ENCODE data around the gene GNG13.

Gene GNG13

DNA sequence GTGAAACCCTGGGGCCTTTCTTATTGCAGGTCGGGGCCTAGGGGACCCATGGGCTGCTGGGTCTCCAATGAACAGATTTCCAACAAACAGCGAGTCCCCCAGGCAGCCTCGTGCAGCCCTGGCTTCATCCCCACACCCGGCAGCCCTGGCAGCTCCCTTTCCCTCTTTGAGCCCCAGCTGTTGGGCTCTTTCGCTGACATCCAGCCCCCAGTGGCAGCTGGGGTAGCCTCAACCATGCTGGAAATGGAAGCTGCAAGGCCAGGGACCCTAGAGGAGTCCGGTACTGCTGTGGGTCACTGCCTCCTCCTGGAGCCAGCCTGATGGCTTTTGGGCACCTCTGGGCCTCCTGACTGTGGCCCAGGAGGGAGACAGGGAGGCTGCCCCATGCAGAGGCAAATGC is 18.3 kb downstream of the GNG13 start:
- no peak for DNase-seq (ENCODE audit: low read depth)
- H3K4me3 ChIP-seq (replicated peaks; ENCODE audit: low read depth, low read length) = no peak overlapping the region
- TF ChIP-seq, protein P1, sequence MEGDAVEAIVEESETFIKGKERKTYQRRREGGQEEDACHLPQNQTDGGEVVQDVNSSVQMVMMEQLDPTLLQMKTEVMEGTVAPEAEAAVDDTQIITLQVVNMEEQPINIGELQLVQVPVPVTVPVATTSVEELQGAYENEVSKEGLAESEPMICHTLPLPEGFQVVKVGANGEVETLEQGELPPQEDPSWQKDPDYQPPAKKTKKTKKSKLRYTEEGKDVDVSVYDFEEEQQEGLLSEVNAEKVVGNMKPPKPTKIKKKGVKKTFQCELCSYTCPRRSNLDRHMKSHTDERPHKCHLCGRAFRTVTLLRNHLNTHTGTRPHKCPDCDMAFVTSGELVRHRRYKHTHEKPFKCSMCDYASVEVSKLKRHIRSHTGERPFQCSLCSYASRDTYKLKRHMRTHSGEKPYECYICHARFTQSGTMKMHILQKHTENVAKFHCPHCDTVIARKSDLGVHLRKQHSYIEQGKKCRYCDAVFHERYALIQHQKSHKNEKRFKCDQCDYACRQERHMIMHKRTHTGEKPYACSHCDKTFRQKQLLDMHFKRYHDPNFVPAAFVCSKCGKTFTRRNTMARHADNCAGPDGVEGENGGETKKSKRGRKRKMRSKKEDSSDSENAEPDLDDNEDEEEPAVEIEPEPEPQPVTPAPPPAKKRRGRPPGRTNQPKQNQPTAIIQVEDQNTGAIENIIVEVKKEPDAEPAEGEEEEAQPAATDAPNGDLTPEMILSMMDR (IDR thresholded peaks at IDR 0.05; ENCODE audit: low read length, missing control alignments) = no peak

DNA sequence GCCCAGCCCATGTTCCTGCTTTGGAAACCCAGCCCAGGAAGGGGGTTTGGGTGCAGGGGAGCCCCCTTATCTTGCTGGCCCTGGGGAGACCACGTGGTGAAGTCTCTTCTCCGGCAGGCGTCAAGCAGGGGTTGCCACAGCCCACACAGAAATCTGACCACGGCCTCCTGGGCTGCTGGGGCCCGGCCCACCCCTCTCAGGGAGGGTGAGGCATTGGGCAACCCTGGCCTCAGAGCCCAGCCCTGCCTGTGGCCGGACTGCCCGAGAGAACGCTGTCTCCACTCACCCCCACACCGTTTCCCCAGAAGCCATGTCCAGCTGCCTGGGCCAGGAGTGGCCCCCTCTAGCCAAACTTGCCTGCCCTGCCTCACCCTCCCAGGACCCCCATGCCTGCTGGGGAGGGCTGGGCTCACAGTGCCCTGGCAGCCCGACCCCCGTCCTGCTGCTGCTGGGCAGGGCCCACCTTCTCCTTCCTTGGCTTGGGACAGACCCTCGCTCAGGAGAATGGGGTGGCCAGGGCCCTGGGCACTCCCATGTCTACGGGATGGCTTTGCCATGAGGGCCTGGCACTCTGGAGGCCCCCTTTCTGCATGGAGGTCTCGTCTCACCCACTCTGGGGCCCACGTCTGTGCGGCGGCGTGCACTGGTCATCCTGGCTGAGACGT is 19.1 kb downstream of the GNG13 start:
- H3K4me3 ChIP-seq (replicated peaks; ENCODE audit: low read depth, low read length) = no peak overlapping the region
- DNase-seq (ENCODE audit: low read depth) = no peak
- TF ChIP-seq, protein P1 (IDR thresholded peaks at IDR 0.05; ENCODE audit: low read length, missing control alignments) = no peak

DNA sequence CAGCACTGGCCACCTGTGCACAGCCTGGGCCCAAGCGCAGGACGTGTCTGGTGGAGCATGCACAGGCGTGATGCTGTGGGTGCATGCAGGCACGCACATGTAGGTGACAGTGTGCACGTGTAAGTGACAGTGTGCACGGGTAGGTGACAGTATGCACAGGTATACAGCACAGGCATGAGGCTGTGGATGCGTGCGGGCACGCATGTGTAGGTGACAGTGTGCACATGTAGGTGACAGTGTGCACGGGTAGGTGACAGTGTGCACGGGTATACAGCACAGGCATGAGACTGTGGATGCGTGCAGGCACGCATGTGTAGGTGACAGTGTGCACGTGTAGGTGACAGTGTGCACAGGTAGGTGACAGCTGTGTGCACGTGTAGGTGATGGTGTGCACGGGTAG is 20.2 kb downstream of the GNG13 start:
- TF ChIP-seq, protein P1 (IDR thresholded peaks at IDR 0.05; ENCODE audit: low read length, missing control alignments) = no peak
- no peak for DNase-seq (ENCODE audit: low read depth)
- no peak overlapping the region for H3K4me3 ChIP-seq (replicated peaks; ENCODE audit: low read depth, low read length)

DNA sequence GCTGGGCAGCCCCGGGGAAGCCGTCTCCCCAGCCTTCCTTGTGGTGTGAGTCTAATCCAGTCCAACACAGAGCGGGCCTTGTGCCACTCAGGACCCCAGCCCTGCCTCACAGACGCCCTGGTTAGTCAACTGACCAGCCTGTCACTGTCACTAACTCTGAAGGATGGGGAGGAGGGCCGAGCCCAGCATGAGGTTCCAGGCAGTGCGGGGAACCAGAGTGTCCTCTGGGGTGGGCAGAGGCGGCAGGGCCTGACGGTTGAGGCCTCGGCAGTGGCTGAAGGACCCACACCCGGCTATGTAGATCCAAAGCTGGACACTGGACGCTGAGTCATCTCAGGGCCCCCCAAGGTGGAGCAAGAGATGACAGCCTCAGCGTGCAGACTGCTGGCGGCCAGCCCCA is 21.0 kb downstream of the GNG13 start:
- TF ChIP-seq, protein P1 (IDR thresholded peaks at IDR 0.05; ENCODE audit: low read length, missing control alignments) = no peak
- H3K4me3 ChIP-seq (replicated peaks; ENCODE audit: low read depth, low read length) = no peak overlapping the region

DNA sequence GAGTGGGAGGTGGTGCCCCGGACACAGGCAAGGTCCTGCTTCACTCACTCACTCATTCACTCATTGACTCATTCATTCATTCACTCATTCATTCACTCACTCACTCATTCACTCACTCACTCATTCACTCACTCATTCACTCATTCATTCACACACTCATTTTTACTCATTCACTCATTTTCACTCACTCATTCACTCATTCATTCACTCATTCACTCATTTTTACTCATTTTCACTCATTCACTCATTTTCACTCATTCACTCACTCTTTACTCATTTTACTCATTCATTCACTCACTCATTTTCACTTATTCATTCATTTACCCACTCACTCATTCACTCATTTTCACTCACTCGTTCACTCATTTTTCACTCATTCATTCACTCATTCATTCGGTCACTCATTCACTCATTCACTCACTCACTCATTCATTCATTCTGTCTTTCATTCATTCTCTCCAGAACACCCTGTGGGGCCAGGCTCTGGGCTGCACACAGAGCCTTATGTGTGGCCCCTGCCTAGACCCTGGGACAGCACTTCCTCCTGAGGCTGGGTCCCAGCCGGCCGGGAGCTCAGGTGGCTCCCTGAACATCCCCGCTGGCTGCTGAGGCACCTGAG is 21.5 kb downstream of the GNG13 start:
- no peak overlapping the region for H3K4me3 ChIP-seq (replicated peaks; ENCODE audit: low read depth, low read length)
- TF ChIP-seq, protein P1 (IDR thresholded peaks at IDR 0.05; ENCODE audit: low read length, missing control alignments) = no peak
- DNase-seq (ENCODE audit: low read depth) = no peak

More for the DNA sequence above, 21.0 kb downstream of the GNG13 start:
- DNase-seq (ENCODE audit: low read depth) = no peak

DNA sequence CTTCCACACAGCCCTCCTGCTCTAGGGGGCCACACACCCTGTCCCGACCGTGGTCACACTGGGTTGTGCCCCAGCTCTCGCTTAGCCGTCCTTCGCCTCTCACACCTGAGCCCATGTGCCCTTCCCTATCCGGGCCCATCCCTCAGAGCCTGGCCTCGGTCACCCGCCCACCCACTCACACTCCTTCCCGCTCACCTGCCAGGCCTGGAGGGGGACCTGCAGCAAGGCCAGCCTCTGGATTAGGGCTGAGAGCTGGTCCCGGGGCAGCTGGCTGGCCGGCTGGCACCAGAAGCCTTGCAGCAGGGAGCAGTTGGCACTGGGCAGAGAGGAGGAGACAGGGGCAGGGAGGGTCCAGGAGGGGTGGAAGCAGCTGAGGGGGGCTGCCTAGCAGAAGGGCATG is 22.1 kb downstream of the GNG13 start:
- TF ChIP-seq, protein P1 (IDR thresholded peaks at IDR 0.05; ENCODE audit: low read length, missing control alignments) = no peak
- H3K4me3 ChIP-seq (replicated peaks; ENCODE audit: low read depth, low read length) = no peak overlapping the region
- no peak for DNase-seq (ENCODE audit: low read depth)

DNA sequence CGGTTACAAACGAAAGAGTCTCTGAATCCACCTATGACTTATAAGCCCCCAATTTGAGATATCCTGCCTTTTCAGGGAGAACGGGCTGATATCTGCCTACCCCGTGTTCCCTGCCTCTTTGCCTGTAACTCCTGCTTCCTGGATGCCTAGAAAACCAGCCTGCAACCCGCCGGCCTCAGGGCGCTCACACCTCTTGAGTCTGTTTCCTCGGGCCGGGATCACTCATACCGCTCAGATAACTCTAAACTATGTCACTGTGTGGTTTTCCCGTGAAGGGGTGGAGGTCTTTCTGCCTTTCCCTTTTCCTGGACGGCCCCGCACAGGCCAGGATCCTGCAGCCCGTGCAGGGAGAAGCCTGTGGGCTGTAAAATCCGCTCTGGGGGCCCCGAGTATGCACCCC is 22.7 kb downstream of the GNG13 start:
- no peak overlapping the region for H3K4me3 ChIP-seq (replicated peaks; ENCODE audit: low read depth, low read length)
- TF ChIP-seq, protein P1 (IDR thresholded peaks at IDR 0.05; ENCODE audit: low read length, missing control alignments) = no peak
- DNase-seq (ENCODE audit: low read depth) = no peak
